Measurements from ENCODE around the gene ATP11B.
"Not testable (repeated sequence)": the region's sequence is repeated elsewhere in the genome, so short reads cannot be mapped to it uniquely, and the experiment has no call there.

The ATP11B gene

GRCh38 chr3:182848906-182849305 lies 55.6 kb downstream of the ATP11B start:
- no peak for DNase-seq

GRCh38 chr3:182855076-182855475 lies 61.8 kb downstream of the ATP11B start:
- no peak for DNase-seq

- no peak for DNase-seq
Observed at GRCh38 chr3:182861348-182861747, 68.0 kb downstream of the ATP11B start.

GRCh38 chr3:182862159-182862860 lies 69.0 kb downstream of the ATP11B start:
- DNase-seq: no peak

- DNase-seq: no peak
Observed at GRCh38 chr3:182869059-182869458, 75.8 kb downstream of the ATP11B start.

GRCh38 chr3:182870917-182871316 lies 77.6 kb downstream of the ATP11B start:
- DNase-seq: not testable (repeated sequence)

GRCh38 chr3:182879031-182879611 lies 85.8 kb downstream of the ATP11B start:
- no peak for DNase-seq

- no peak for DNase-seq
Observed at GRCh38 chr3:182886497-182886896, 93.2 kb downstream of the ATP11B start.

GRCh38 chr3:182889948-182890629 lies 96.8 kb downstream of the ATP11B start:
- DNase-seq: no peak

- DNase-seq: no peak
Observed at GRCh38 chr3:182891364-182891763, 98.1 kb downstream of the ATP11B start.

- no peak for DNase-seq
Observed at GRCh38 chr3:182892226-182892625, 98.9 kb downstream of the ATP11B start.

GRCh38 chr3:182895513-182896112 lies 102.3 kb downstream of the ATP11B start:
- DNase-seq: no peak

GRCh38 chr3:182896553-182896952 lies 103.2 kb downstream of the ATP11B start:
- DNase-seq: no peak

- peak in 1 of 2 experiments; percentile 5 for DNase-seq
Observed at GRCh38 chr3:182902236-182902635, 108.9 kb downstream of the ATP11B start.

GRCh38 chr3:182904164-182904563 lies 110.9 kb downstream of the ATP11B start:
- DNase-seq: no peak

- no peak for DNase-seq
Observed at GRCh38 chr3:182905623-182906022, 112.3 kb downstream of the ATP11B start.

GRCh38 chr3:182906036-182906435 lies 112.7 kb downstream of the ATP11B start:
- no peak for DNase-seq

- DNase-seq: no peak
Observed at GRCh38 chr3:182908471-182908870, 115.2 kb downstream of the ATP11B start.

- peak in 1 of 2 experiments; percentile 14 for DNase-seq
Observed at GRCh38 chr3:182909318-182910040, 116.2 kb downstream of the ATP11B start.

- DNase-seq: no peak
Observed at GRCh38 chr3:182910936-182911781, 117.9 kb downstream of the ATP11B start.

GRCh38 chr3:182911782-182912111 lies 118.4 kb downstream of the ATP11B start:
- DNase-seq: no peak

GRCh38 chr3:182912474-182912873 lies 119.2 kb downstream of the ATP11B start:
- no peak for DNase-seq
